CD4-positive, alpha-beta T cell (primary cell): ENCODE results near the gene DHRS3. TPM values are rescaled to one million over a fixed set of nuclear protein-coding genes. Genes with fewer than 3 reads are reported as not detected.
A peak's percentile ranks its signal among the peaks of the same experiment; 100 is the strongest.
"Not testable (repeated sequence)": the region's sequence is repeated elsewhere in the genome, so short reads cannot be mapped to it uniquely, and the experiment has no call there.

Experiments used
- ATAC-seq: fragments of 200-7000 bp; cut with Tn5 transposase; one replicate; pipeline ENCODE4 v1.10.0; 2022; ENCODE audit warnings: mild to moderate bottlenecking; ENCODE audit not compliant: poor library complexity
- CTCF ChIA-PET: fragments of 350-600 bp; sonication (Branson Sonifier 250); formaldehyde crosslinking; loops from one replicate; lab custom pipeline; 2021; ENCODE audit warnings: antibody characterized with exemption, inconsistent platforms; lab: Charles Lee
- POLR2A ChIA-PET: fragments of 350-600 bp; sonication (Branson Sonifier 250); formaldehyde crosslinking; loops from one replicate; lab custom pipeline; 2021; ENCODE audit warnings: antibody characterized with exemption, inconsistent platforms; lab: Charles Lee
- DNase-seq, 14 experiments: peaks; one replicate each; pipeline ENCODE4 v3.0.0-alpha.2; 2013 to 2020; ENCODE audit warnings: mixed read lengths in 2 of 14
- H3K27ac ChIP-seq, 2 donors: one replicate each; pipeline versions ENCODE4 v1.5.1 to v1.7.0; 2013; ENCODE audit warnings: low read length in 2 of 2, low read depth in 1 of 2, mild to moderate bottlenecking in 1 of 2
- H3K27me3 ChIP-seq, 2 experiments: 1 replicate in 1 of 2; 2 replicates in 1 of 2; pipeline versions ENCODE4 v1.6.1 to v1.7.0; 2013; ENCODE audit warnings: low read length in 2 of 2, control low read depth in 1 of 2, mild to moderate bottlenecking in 1 of 2, moderate library complexity in 1 of 2; ENCODE audit not compliant: insufficient read depth in 2 of 2, control insufficient read depth in 1 of 2
- H3K36me3 ChIP-seq: one replicate; pipeline ENCODE4 v1.6.1; 2013; ENCODE audit warnings: low read length, control low read depth; ENCODE audit not compliant: insufficient read depth
- H3K4me1 ChIP-seq: one replicate; pipeline ENCODE4 v1.6.1; 2013; ENCODE audit warnings: low read length, control low read depth; ENCODE audit not compliant: insufficient read depth
- H3K4me3 ChIP-seq: one replicate; pipeline ENCODE4 v1.5.1; 2013; ENCODE audit warnings: mild to moderate bottlenecking, low read length, moderate library complexity
- H3K9me3 ChIP-seq, 2 experiments: 1 replicate in 1 of 2; 2 replicates in 1 of 2; pipeline versions ENCODE4 v1.6.1 to v1.7.0; 2013; ENCODE audit warnings: low read length in 2 of 2, mild to moderate bottlenecking in 2 of 2, control low read depth in 1 of 2, moderate library complexity in 1 of 2; ENCODE audit not compliant: control insufficient read depth in 1 of 2, insufficient read depth in 1 of 2
- H3K27ac Mint-ChIP-seq: one replicate; pipeline ENCODE4 v1.8.0; 2020; ENCODE audit warnings: mixed read lengths
- H3K27me3 Mint-ChIP-seq: one replicate; pipeline ENCODE4 v1.8.0; 2021; ENCODE audit warnings: mixed read lengths
- H3K36me3 Mint-ChIP-seq: one replicate; pipeline ENCODE4 v1.8.0; 2021; ENCODE audit warnings: low read depth, mixed read lengths
- H3K4me1 Mint-ChIP-seq: one replicate; pipeline ENCODE4 v1.8.0; 2021; ENCODE audit warnings: low read depth, mixed read lengths
- H3K4me3 Mint-ChIP-seq: one replicate; pipeline ENCODE4 v1.8.0; 2020; ENCODE audit warnings: mild to moderate bottlenecking, mixed read lengths
- H3K9me3 Mint-ChIP-seq: one replicate; pipeline ENCODE4 v1.8.0; 2020; ENCODE audit warnings: mixed read lengths
- intact Hi-C, 2 experiments: fragments of 100-400 bp; cut with DNase I in 1 of 2; cut with micrococcal nuclease in 1 of 2; formaldehyde crosslinking; loops; one replicate each; pipeline versions ENCODE4 v1.15.1 to v1.9.0; 2023 to 2025; cut with DNase I, micrococcal nuclease
- total RNA-seq, 174 experiments: library from RNA in 2 of 174; stranded (reverse) in 2 of 174; gene quantifications; one replicate each; pipeline ENCODE4 v1.2.3 and lab custom pipeline; 2021 to 2026
- TF ChIP-seq, protein P1 (sequence below): fragments of 200-600 bp; IDR thresholded peaks from one replicate; pipeline ENCODE4 v1.8.0; 2022; ENCODE audit warnings: antibody characterized with exemption, mild to moderate bottlenecking

The DHRS3 gene
- total RNA-seq, 2 experiments from 2014 or later: 102 to 108 TPM

DNA sequence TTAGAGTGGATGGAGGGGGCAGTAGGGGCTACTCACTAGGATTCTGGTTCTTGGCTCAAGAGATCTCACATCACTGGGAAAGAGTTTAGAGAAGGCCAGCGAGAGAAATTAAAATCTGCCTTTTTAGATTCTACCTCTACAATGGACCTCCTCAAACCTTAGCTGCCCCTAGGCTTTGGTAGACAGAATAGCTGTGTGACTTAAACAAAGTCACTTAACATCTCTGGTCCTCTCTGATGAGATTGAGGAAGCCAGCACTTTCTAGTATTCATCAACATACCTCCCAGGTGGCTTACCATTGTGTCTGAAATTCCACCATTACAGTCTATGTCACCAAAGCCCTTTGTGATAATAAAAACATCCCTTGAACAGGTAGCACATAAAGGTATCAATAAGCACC is 44.5 kb upstream of the DHRS3 start:
- no peaks in the 10 kb centered on the region for H3K9me3 ChIP-seq
- POLR2A ChIA-PET: interaction anchor here (0.7 kb wide), 1 partner anchor 11 kb away, joined by 3 read pairs; no protein-coding TSS in a partner anchor
- DNase-seq: no peak
- intact Hi-C loops: no loop called here
- CTCF ChIA-PET: no interaction called here
- ATAC-seq: no peak
- H3K27ac ChIP-seq: no peak overlapping the region
- Mint-ChIP-seq H3K27ac (no peak overlapping the region), H3K9me3 (no peaks in the 10 kb centered on the region), H3K4me1 (peaks cover 3% of the 10 kb centered on the region), H3K36me3 (no peaks in the 10 kb centered on the region), H3K27me3 (peaks cover 4% of the 10 kb centered on the region), H3K4me3 (no peak overlapping the region)
- peaks cover 3% of the 10 kb centered on the region for H3K4me1 ChIP-seq
- TF ChIP-seq, protein P1, sequence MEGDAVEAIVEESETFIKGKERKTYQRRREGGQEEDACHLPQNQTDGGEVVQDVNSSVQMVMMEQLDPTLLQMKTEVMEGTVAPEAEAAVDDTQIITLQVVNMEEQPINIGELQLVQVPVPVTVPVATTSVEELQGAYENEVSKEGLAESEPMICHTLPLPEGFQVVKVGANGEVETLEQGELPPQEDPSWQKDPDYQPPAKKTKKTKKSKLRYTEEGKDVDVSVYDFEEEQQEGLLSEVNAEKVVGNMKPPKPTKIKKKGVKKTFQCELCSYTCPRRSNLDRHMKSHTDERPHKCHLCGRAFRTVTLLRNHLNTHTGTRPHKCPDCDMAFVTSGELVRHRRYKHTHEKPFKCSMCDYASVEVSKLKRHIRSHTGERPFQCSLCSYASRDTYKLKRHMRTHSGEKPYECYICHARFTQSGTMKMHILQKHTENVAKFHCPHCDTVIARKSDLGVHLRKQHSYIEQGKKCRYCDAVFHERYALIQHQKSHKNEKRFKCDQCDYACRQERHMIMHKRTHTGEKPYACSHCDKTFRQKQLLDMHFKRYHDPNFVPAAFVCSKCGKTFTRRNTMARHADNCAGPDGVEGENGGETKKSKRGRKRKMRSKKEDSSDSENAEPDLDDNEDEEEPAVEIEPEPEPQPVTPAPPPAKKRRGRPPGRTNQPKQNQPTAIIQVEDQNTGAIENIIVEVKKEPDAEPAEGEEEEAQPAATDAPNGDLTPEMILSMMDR: no peak
- no peak overlapping the region for H3K4me3 ChIP-seq
- H3K36me3 ChIP-seq: no peaks in the 10 kb centered on the region
- peaks cover 0 to 3% of the 10 kb centered on the region in 2 experiments for H3K27me3 ChIP-seq

DNA sequence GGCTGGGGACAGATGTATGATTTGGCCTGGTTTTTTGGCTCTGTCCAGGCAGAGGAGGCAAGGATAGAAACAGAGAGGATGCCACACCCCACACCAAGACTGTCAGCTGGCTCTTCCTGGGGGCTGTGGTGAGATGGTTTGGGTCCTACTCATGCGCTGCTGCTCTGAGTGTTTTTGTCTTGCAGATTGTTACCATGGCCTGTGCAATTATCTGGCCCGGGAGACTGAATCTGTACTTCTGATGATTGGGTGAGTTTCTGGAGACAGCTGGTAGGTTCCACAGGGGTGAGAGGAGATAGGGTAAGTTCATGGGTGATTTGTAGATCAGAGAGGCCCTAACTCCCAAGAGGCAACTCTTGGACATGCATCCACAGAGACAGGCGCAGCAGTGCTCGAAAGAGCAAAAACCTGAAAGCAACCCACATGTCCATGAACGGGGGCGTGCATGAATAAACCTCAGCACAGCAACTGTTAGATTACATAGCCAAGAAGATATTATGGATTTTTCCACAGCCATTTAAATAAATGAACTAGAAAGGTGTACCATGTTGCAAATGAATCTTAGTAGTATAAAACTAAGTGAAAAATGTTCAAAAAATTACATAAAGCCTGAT is 43.7 kb upstream of the DHRS3 start:
- no peak overlapping the region for H3K4me3 ChIP-seq
- peaks cover 3% of the 10 kb centered on the region for H3K4me1 Mint-ChIP-seq
- H3K4me1 ChIP-seq: peaks cover 3% of the 10 kb centered on the region
- ChIA-PET CTCF (no interaction called here), POLR2A (no interaction called here)
- no peak overlapping the region for H3K4me3 Mint-ChIP-seq
- no peaks in the 10 kb centered on the region for H3K9me3 Mint-ChIP-seq
- no peaks in the 10 kb centered on the region for H3K36me3 Mint-ChIP-seq
- no peaks in the 10 kb centered on the region for H3K27me3 ChIP-seq
- no peak overlapping the region for H3K27ac Mint-ChIP-seq
- DNase-seq (no peak), ATAC-seq (no peak)
- no peaks in the 10 kb centered on the region for H3K9me3 ChIP-seq
- TF ChIP-seq, protein P1: no peak
- intact Hi-C loops: no loop called here
- H3K27ac ChIP-seq: no peak overlapping the region
- H3K27me3 Mint-ChIP-seq: peaks cover 4% of the 10 kb centered on the region
- no peaks in the 10 kb centered on the region for H3K36me3 ChIP-seq

DNA sequence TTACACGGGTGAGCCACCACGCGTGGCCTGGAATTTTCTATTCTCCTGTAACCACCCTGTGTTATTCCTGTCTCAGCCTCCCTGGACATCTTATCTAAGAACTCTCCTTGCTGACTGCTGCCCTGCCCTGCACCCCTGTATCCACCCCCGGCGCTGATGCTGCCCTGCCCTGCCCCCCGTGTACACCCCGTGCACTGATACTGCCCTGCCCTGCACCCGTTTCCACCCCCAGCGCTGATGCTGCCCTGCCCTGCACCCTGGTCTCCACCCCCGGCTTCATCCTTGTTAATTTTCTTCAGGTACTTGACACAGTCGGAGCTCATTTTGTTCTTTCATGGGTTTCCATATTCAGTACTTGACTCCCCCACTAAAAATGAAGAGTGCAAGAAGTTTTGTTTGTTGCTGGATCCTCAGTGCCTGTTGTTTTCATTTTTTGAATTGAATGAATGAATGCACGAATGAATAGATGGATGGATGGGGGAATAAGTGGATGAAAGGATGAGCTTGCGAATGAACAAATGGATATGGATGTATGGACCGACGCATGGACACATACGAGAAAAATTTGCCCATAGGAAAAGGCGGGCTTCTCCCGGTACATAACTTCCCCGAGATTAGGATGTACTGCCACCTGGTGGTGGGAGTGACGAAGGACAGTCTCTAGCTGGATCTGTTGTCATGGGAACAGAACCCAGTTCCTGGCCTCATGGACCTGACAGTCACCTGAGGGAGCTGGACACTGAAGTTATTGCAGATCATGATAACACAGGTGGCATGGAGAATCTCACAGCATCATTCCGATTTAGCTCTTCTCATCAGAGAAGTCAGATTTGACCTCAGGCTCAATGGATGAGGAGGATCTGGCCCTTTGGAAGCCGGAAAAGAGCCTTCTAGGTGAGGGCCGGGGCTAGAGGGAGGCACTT is 40.8 kb upstream of the DHRS3 start:
- intact Hi-C loops: loop anchor here (1.0 to 10.0 kb wide), 6 partner anchors 38 to 544 kb away; no protein-coding TSS in a partner anchor
- H3K4me1 ChIP-seq: peaks cover 3% of the 10 kb centered on the region
- ChIA-PET CTCF (interaction anchor here (0.5 to 2.0 kb wide), 15 partner anchors 10 to 387 kb away, joined by 3 to 17 read pairs (median 4); no protein-coding TSS in a partner anchor), POLR2A (no interaction called here)
- H3K36me3 Mint-ChIP-seq: no peaks in the 10 kb centered on the region
- DNase-seq (peak; percentile 51 to 85 (median 60)), ATAC-seq (peak; percentile 68)
- no peak overlapping the region for H3K27ac Mint-ChIP-seq
- peaks cover 3% of the 10 kb centered on the region for H3K4me1 Mint-ChIP-seq
- no peak overlapping the region for H3K27ac ChIP-seq
- TF ChIP-seq, protein P1: peak; percentile 92
- H3K36me3 ChIP-seq: no peaks in the 10 kb centered on the region
- H3K27me3 Mint-ChIP-seq: no peaks in the 10 kb centered on the region
- no peaks in the 10 kb centered on the region for H3K9me3 Mint-ChIP-seq
- H3K9me3 ChIP-seq: no peaks in the 10 kb centered on the region
- H3K4me3 Mint-ChIP-seq: no peak overlapping the region
- no peaks in the 10 kb centered on the region for H3K27me3 ChIP-seq
- no peak overlapping the region for H3K4me3 ChIP-seq

DNA sequence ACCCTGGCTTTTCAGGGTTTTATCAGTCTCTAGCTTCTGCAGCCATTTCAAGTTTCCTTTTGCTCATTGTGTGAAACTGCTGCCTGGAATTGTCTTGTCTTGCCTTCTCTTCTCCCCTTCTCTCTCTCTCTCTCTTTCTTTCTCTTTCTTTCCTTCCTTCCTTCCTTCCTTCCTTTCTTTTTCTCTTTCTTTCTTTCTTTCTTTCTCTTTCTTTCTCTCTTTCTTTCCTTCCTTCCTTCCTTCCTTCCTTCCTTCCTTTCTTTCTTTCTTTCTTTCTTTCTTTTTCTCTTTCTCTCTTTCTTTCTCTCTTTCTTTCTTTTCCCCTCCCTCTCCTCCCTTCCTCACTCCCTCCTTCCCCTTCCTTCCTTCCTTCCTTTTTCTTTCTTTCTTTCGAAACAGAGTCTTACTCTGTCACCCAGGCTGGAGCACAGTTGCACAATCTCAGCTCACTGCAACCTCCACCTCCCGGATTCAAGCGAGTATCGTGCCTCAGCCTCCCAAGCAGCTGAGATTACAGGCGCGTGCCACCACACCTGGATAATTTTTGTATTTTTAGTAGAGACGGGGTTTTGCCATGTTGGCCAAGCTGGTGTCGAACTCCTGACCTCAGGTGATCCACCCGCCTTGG is 40.0 kb upstream of the DHRS3 start:
- ATAC-seq, H3K9me3 Mint-ChIP-seq, H3K4me1 Mint-ChIP-seq, H3K27ac Mint-ChIP-seq, H3K9me3 ChIP-seq, H3K4me1 ChIP-seq, DNase-seq, H3K4me3 Mint-ChIP-seq, POLR2A ChIA-PET, H3K27ac ChIP-seq, H3K36me3 ChIP-seq, H3K4me3 ChIP-seq, H3K36me3 Mint-ChIP-seq, H3K27me3 Mint-ChIP-seq, H3K27me3 ChIP-seq: not testable (repeated sequence)
- intact Hi-C loops: loop anchor here (2.0 to 10.0 kb wide), 4 partner anchors 37 to 543 kb away; no protein-coding TSS in a partner anchor
- CTCF ChIA-PET: interaction anchor here (1.2 to 2.0 kb wide), 6 partner anchors 10 to 344 kb away, joined by 3 to 17 read pairs (median 7); no protein-coding TSS in a partner anchor
